Cerebellar cortex (tissue), 1 donor: ENCODE measurements around the gene DCLK1.
"Not testable (repeated sequence)": the region's sequence is repeated elsewhere in the genome, so short reads cannot be mapped to it uniquely, and the experiment has no call there.

Experiments used
- DNase-seq: peaks from one replicate; pipeline ENCODE4 v3.0.0-alpha.2; 2015; ENCODE audit warnings: low spot score

The DCLK1 gene

GRCh38 chr13:35984776-35985453 lies 146.3 kb downstream of the DCLK1 start:
- no peak for DNase-seq

- no peak for DNase-seq
These were observed 146.9 kb downstream of the DCLK1 start for GRCh38 chr13:35984287-35984686.

- not testable (repeated sequence) for DNase-seq
These were observed 147.5 kb downstream of the DCLK1 start for GRCh38 chr13:35983703-35984102.

GRCh38 chr13:35983206-35983605 lies 148.0 kb downstream of the DCLK1 start:
- no peak for DNase-seq

- DNase-seq: peak; percentile 22
These were observed 151.7 kb downstream of the DCLK1 start for GRCh38 chr13:35979361-35979951.

- peak; percentile 69 for DNase-seq
These were observed 152.4 kb downstream of the DCLK1 start for GRCh38 chr13:35978607-35979316.

GRCh38 chr13:35977060-35977459 lies 154.1 kb downstream of the DCLK1 start:
- no peak for DNase-seq

- no peak for DNase-seq
These were observed 155.1 kb downstream of the DCLK1 start for GRCh38 chr13:35976126-35976525.

- not testable (repeated sequence) for DNase-seq
These were observed 164.2 kb downstream of the DCLK1 start for GRCh38 chr13:35966951-35967350.

- DNase-seq: no peak
These were observed 165.2 kb downstream of the DCLK1 start for GRCh38 chr13:35966024-35966423.

GRCh38 chr13:35965226-35965927 lies 165.8 kb downstream of the DCLK1 start:
- DNase-seq: no peak

- no peak for DNase-seq
These were observed 166.4 kb downstream of the DCLK1 start for GRCh38 chr13:35964863-35965180.

- DNase-seq: no peak
These were observed 166.9 kb downstream of the DCLK1 start for GRCh38 chr13:35964011-35964862.

- DNase-seq: peak; percentile 21
These were observed 169.5 kb downstream of the DCLK1 start for GRCh38 chr13:35961461-35962220.

- no peak for DNase-seq
These were observed 170.2 kb downstream of the DCLK1 start for GRCh38 chr13:35961002-35961401.

GRCh38 chr13:35957996-35958395 lies 173.2 kb downstream of the DCLK1 start:
- DNase-seq: no peak

- no peak for DNase-seq
These were observed 173.9 kb downstream of the DCLK1 start for GRCh38 chr13:35957241-35957731.

GRCh38 chr13:35956074-35956473 lies 175.1 kb downstream of the DCLK1 start:
- DNase-seq: no peak

- peak; percentile 91 for DNase-seq
These were observed 177.0 kb downstream of the DCLK1 start for GRCh38 chr13:35954207-35954560.

GRCh38 chr13:35953537-35954206 lies 177.5 kb downstream of the DCLK1 start:
- DNase-seq: peak; percentile 99
